Retinal pigment epithelial cell (primary cell): ENCODE measurements around the gene SETD2.

Source experiments
- DNase-seq: peaks from one replicate; pipeline ENCODE4 v3.0.0-alpha.2; 2010; ENCODE audit warnings: low read depth
- H3K4me3 ChIP-seq: 2 replicates; pipeline ENCODE4 v1.5.1; 2011; ENCODE audit warnings: mild to moderate bottlenecking, low read length, control low read depth, moderate library complexity
- TF ChIP-seq, protein P1 (sequence below): conservative IDR thresholded peaks from 2 replicates; pipeline ENCODE4 v1.5.1; 2011; ENCODE audit warnings: low read depth, low read length, control low read depth, inconsistent platforms

SETD2 gene

DNA sequence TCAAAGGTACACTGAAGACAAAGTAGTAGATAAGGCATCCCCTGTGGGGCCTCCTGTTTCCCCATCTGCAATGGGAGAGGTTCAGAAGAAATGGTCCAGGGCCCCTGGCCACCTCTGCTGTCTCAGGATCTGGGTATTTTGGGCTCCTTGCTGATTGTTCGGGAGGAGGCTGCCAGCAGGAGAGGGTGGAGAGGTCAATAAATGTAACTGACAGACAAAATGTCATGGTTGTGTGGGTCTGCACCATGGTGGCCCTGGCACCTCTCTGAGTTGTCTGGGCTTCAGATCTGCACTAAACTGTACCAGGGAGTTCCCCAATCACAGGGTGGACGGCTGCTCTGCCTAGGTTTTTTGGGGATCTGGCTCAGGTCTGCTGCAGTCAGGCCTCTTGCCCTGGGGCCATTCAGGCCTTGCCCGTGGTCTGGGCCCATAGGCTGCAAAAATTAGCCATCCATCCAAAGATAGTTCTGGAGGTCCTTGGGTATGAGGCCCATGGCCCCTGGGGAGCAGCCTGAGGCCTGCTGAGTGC is 177.1 kb downstream of the SETD2 start:
- no peak for DNase-seq
- no peak overlapping the region for H3K4me3 ChIP-seq
- TF ChIP-seq, protein P1, sequence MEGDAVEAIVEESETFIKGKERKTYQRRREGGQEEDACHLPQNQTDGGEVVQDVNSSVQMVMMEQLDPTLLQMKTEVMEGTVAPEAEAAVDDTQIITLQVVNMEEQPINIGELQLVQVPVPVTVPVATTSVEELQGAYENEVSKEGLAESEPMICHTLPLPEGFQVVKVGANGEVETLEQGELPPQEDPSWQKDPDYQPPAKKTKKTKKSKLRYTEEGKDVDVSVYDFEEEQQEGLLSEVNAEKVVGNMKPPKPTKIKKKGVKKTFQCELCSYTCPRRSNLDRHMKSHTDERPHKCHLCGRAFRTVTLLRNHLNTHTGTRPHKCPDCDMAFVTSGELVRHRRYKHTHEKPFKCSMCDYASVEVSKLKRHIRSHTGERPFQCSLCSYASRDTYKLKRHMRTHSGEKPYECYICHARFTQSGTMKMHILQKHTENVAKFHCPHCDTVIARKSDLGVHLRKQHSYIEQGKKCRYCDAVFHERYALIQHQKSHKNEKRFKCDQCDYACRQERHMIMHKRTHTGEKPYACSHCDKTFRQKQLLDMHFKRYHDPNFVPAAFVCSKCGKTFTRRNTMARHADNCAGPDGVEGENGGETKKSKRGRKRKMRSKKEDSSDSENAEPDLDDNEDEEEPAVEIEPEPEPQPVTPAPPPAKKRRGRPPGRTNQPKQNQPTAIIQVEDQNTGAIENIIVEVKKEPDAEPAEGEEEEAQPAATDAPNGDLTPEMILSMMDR: no peak

DNA sequence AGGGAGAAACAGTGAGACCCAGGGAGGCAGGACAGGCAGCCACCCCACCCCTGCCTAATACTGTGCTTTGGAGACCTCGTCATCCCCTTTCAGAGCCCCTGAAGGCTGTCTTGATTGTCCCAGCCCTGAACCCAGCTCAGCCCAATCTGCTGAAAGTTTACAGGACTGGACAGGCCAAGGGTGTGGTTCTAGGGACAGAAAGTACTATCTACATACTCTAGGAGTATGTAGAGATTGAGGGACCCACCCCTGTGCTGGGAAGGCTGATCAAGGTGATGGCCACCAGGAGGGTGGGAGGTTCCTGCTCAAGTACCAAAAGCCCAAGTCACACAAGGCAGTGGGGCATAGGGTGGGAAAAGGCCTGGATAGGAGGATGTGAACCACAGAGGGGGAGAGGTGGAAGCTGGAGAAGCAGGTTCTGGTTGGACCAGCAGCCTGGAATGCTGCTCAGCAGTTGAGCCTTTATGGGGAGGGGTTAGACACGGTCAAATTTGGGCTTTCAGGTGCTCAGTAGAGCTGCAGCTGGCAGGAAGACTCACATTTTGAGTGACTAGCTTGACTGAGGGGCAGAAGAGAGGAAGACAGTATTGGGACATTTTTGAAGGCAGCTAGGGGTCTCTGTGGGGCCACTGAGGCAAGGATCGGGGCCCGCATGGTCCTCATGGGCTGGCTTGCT is 177.7 kb downstream of the SETD2 start:
- DNase-seq: no peak
- no peak overlapping the region for H3K4me3 ChIP-seq
- TF ChIP-seq, protein P1: no peak

DNA sequence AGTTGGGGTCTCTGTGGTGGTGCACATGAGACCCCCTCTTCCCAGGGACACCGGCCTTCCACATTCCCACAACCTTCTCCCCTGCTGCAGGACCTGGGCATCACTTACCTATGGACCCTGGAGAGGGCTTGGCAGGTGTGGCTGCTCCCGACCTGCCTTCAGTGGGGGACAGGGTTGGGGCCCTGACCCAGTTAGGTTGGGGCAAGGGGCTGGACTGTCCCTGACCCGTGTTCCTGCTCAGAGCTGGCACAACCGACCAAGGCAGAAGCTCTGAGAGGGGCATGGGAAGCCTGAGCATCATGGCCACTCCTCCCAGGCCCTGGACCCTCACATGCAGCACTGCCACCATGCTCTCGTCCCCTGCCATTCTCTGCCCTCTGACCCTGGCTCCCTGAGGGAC is 178.3 kb downstream of the SETD2 start:
- no peak for DNase-seq
- no peak overlapping the region for H3K4me3 ChIP-seq
- TF ChIP-seq, protein P1: no peak

DNA sequence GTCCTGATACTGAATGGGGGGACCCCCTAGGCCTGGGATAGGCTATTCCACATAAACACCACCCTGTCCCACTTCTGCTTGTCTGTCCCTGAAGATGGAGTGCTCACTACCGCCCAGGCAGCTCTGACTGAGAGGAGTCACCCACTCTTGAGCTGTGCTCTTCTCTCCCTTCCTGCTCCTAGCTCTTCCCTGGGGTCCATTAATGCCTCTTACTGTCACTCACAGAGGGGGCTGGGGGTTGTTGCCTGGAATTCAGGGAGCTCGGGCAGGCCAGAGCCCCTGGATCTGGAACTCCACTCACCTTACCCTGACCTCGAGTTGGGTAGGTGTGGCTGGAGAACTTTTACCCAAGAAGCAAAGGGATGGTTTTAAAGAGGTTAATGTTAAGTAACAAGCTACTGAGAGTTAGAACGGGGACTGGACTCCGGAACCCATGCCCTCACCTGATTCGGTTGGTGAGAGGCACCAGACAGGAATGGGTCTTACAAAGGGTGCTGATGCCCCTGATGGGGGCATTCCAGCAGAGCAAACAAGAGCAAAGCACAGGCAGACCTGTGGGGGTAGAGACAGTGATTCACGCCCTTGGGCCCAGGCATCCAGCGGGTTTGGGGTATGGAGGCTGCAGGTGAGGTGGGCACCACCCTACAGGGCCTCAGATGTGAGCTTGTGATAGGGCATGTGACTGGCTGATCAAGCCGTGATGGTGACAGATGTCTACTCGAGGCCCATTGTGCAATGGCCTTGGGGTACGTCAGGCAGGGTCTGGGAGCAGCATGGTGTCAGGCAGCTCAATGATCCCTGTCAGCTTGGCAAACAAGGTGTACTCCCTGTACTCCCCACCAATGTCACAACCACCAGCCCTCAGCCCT is 179.1 kb downstream of the SETD2 start:
- TF ChIP-seq, protein P1: no peak
- H3K4me3 ChIP-seq: no peak overlapping the region
- DNase-seq: no peak

DNA sequence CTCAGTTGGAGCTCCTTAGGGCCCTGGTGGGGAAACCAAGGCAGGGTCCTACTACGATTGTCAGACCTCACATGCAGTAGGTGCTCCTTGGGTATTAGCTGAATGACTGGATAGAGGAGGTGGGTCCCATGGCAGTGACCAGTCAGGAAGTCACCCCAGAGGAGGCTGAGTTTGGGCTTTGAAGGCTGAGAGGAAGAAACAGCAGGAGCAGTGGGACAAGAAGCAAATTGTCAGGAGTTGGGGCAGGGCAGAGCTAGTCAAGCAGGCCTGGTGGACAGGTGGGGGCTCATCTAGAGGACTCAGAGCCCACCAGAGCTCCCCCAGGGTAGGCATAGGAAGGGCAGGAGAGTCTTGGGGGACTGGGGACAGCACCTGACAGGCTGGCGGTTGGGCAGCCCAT is 181.4 kb downstream of the SETD2 start:
- no peak for DNase-seq
- TF ChIP-seq, protein P1: no peak
- no peak overlapping the region for H3K4me3 ChIP-seq

DNA sequence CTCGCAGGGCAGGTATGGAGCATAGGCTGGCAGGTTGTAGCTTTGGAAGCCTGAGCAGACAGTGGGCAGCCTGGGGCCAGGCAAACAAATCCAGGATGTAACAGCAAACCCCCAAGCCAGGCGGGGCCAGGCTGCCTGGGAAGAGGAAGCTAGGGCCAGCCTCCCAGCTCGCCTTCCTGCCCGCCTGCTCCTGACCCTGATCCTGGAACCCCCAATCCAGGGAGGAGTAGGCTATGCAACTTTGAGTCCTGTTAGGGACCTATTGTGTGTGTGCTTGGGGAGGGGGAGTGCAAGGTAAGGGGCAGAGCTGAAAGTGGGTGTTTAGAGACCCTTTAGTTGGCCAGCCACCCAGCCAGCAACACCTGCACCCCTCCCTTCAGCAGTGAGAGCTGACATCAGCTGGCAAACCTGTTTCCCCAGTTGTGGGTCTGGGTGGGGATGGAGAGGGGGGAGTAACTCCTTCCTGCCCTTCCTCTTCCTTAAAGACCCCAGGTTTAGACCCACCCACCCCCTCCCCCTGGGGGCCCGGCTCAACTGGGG is 181.9 kb downstream of the SETD2 start:
- DNase-seq: no peak
- H3K4me3 ChIP-seq: no peak overlapping the region
- TF ChIP-seq, protein P1: no peak
